ENCODE measurements around the gene KPNA6.

Gene KPNA6

GRCh38 chr1:32186491-32186890 lies 78.6 kb downstream of the KPNA6 start:
- DNase-seq (ENCODE audit: low read depth in 1 of 2, low spot score in 1 of 2): no peak

- no peak for DNase-seq (ENCODE audit: low read depth in 1 of 2, low spot score in 1 of 2)
These were observed 80.0 kb downstream of the KPNA6 start for GRCh38 chr1:32187850-32188249.

GRCh38 chr1:32192220-32192948 lies 84.5 kb downstream of the KPNA6 start:
- DNase-seq (ENCODE audit: low read depth in 1 of 2, low spot score in 1 of 2): no peak

DNA sequence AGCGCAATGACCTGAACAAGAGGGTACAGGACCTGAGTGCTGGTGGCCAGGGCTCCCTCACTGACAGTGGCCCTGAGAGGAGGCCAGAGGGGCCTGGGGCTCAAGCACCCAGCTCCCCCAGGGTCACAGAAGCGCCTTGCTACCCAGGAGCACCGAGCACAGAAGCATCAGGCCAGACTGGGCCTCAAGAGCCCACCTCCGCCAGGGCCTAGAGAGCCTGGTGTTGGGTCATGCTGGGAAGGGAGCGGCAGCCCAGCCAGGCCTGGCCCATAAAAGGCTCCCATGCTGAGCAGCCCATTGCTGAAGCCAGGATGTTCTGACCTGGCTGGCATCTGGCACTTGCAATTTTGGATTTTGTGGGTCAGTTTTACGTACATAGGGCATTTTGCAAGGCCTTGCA lies 87.1 kb downstream of the KPNA6 start:
- no peak for DNase-seq (ENCODE audit: low read depth in 1 of 2, low spot score in 1 of 2)

GRCh38 chr1:32195531-32195930 lies 87.7 kb downstream of the KPNA6 start:
- DNase-seq (ENCODE audit: low read depth in 1 of 2, low spot score in 1 of 2): no peak

DNA sequence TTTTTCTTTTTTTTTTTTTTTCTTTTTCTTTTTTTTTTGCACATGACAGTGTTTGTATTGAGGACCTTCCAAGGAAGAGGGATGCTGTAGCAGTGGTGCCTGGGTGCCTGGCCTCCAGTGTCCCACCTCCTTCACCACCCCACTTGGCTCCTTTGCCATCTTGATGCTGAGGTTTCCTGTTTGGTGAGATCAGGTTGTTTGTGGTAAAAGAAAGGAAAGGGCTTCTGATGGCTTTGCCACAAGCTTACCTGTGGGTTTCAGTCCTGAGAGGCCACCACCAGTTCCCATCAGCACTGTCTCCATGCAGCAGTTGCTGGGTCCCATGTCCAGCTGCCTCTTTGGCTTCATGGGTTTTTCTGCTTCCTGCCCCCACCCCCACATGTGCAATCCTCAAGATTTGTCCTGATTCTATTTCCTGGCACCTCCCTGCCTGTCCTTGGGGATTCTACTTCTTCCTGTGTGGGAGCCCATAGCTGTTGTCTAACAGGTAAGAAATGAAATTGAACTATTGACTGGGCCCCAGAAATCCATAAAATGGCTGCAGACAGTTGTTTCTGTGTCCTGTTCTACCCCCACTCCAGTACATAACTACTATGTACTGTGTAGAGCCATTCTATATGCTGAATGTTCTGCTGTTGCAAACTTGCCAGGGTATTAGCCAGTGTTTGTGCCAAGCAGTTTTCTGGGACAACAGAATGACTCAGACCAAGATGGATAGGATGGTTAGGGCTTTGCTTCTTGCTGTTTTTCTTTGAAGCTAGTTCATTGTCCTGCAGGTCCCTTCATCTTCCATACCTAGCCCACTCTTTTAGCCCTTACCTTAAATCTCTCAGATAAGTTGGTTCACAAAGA lies 88.3 kb downstream of the KPNA6 start:
- no peak for DNase-seq (ENCODE audit: low read depth in 1 of 2, low spot score in 1 of 2)

DNA sequence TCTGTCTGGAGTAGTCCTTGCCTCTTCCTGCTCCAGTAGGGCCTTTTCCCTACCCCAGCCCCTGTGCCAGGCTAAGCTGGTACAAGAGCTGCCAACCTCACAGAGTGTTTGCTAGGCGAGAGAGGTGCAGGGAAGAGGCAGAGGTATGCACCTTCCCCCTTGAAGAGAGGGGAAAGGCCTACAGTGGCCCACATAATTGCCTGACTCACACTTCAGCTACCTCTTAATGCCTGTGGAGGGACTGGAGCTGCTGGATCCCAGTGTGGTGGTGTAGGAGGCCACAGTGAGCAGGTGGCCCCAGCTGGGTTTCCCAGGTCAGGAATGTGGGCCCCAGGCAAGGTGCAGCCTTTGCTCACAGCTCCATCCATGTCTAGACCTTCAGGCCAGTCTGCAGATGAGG lies 89.2 kb downstream of the KPNA6 start:
- DNase-seq (ENCODE audit: low read depth in 1 of 2, low spot score in 1 of 2): no peak

GRCh38 chr1:32197837-32198236 lies 90.0 kb downstream of the KPNA6 start:
- DNase-seq (ENCODE audit: low read depth in 1 of 2, low spot score in 1 of 2): no peak

DNA sequence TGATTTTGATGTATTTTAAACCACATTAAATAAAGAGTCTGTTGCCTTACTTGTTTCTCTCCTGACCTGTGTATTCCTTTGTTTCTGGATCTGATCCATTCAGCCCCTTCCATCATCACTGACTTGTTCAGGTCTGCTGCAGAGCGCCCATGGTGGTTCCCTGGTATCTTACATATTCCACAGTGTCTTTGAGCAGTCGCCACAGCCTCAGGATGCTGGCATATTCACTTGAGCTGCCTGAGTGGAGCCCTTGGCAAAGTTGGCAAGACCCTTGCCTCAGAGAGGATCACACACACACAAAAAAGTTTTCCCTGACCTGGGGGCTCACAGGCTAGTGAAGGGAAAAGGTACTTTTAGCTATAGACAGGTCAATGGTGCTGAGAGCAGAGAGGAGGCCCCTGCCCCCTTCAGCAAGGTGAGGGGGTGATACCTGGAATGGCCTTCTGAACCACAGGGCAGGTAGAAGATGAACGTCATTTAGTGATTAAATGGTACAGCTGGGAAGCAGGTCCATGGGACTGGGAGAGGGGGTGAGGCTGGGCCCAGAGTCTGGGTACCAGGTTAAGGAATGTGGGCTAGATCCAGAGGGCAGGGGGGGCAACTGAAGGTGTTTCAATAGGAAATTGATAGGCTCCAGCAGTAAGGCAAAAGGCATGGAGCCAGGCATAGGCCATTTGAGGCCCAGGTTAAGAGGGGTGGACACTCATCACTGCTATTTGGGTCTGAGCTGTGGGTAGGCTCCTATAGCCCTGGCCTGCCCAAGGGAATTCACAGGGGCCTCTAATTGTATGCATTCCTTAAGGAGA lies 90.6 kb downstream of the KPNA6 start:
- DNase-seq (ENCODE audit: low read depth in 1 of 2, low spot score in 1 of 2): no peak

GRCh38 chr1:32199043-32199716 lies 91.3 kb downstream of the KPNA6 start:
- DNase-seq (ENCODE audit: low read depth in 1 of 2, low spot score in 1 of 2): no peak

GRCh38 chr1:32199717-32200072 lies 91.8 kb downstream of the KPNA6 start:
- no peak for DNase-seq (ENCODE audit: low read depth in 1 of 2, low spot score in 1 of 2)

GRCh38 chr1:32200226-32201010 lies 92.6 kb downstream of the KPNA6 start, which contains the start of gene CCDC28B:
CCDC28B (plus strand) TSS chr1:32200595; CDS start chr1:32201936, 1,341 bp downstream.
- peak in 1 of 2 donors; percentile 37 for DNase-seq (ENCODE audit: low read depth in 1 of 2, low spot score in 1 of 2)

DNA sequence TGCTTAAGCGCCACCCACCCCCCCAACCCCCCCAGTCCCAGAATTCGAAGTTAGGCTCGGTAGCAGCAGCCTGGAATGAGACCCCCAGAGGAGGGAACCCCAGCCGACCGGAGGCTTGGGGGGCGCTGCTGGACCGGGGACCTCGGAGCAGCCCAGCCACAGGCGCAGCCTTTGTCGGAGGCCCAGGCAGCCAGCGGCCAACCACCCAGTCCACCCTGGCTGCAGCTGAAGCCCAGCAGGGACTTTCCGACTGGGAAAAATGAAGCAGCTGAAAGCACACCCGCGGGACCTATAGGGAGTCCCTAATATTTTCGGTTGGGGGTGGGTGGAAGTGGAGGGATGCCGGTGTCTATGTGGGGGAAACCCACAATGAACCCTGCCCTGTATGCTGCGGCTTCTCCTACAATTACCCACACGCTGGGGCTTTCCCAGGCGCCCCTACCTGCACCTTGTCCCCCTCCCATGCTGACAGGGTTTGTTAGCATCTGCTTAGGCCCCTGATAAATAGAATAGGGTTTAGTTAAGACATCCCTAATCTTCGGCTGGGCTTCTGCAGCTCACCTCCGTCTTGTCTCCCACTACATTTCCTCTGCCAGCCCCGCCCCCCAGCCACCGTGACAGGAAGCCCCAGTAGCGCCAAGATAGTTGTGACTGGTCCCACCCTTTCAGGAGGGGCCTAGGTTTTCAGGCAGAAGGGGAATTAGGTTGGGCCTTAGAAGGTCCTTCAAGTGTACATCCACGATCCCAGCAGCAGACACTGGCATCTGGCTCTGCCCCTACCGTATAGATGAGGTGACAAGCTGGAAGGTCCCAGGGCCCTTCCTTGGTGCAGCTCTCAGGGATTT lies 93.4 kb downstream of the KPNA6 start:
- DNase-seq (ENCODE audit: low read depth in 1 of 2, low spot score in 1 of 2): peak; percentile 52 to 67

DNA sequence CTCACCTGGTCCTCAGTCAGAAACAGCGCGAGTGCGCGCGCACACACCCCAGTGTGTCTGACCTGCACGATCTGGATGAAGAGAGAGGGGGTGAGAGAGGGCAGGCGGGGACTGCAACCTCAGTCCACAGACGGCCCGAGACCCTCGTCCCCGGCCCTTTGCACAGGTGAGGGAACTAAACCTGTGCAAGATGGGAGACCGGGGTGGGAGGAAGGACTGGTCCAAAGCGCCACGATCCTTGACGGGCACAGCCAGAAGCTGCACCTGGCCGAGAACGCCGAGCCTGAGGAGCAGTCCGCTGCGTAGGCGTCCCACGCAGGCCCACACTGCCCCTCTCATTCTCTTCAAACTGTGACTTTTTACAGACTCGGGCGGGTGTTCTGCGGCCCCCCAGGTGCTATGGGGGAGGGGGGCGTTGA lies 97.1 kb downstream of the KPNA6 start:
- no peak for DNase-seq (ENCODE audit: low read depth in 1 of 2, low spot score in 1 of 2)

DNA sequence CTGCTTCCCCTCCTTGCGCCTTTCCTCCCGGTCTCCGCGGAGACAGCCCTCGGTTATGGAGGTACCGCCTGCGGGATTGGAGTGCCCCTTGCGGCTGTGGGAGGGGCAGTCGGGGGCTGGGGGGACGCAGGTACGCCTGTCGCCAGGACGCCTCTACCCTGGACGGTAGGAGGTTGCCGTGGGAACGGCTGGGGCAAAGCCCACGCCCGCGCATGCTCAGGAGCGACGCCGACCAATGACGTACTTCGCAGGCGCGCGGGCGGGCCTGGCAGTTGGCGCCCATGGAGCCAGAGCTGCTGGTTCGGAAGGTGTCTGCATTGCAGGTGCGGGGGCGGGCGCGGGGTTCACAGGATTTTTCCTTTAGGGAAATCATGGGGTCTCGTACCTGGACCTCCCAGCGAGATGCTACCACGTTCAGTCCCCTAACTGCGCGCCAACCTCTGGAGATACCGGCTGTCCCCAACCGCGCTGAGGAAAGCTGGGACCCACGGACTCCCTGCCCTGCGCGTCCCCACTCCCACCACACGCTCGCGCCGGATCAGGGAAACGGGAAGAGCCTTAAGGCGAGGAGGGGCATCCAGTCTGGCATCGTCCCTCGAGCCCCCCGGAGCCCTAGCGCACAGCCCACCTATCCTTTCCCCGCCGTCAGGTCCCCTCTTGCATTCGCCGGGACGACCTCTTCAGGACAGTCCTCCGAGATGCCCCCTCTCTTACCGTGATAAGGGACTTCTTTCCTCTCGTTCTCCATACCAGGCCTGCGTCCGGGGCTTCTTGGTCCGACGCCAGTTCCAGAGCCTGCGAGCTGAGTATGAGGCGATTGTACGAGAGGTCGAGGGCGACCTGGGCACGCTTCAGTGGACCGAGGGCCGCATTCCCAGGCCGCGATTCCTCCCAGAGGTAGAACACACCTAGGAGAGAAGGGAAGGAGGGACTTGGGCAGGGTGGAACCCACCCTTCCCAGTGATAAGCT lies 97.8 kb downstream of the KPNA6 start, which contains the start of gene IQCC:
Gene IQCC, plus strand, starts transcription at position 271 of the 970 bp plus-strand sequence. Its CDS starts 11 bp downstream, at position 282.
- peak; percentile 68 to 76 for DNase-seq (ENCODE audit: low read depth in 1 of 2, low spot score in 1 of 2)

GRCh38 chr1:32208469-32208868 lies 100.6 kb downstream of the KPNA6 start:
- DNase-seq (ENCODE audit: low read depth in 1 of 2, low spot score in 1 of 2): no peak

DNA sequence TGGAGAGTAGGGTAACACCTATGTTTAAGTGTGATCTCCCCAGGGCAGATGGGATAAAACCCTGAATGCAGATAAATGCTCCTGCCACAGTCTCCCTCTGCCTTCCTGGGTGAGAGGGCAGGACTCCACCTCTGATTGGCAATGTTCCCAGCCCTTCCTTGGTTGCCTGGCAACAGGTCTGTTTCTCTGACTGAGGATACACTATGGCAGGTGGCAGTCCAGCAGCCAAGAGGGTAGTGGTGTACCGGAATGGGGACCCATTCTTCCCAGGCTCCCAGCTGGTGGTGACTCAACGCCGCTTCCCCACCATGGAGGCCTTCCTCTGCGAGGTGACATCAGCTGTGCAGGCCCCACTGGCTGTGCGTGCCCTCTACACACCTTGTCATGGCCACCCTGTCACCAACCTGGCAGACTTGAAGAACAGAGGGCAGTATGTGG lies 101.1 kb downstream of the KPNA6 start, which contains the start of gene DCDC2B:
Gene DCDC2B, plus strand, starts transcription at position 199 of the 438 bp plus-strand sequence. Its CDS starts 5 bp downstream, at position 204.
- DNase-seq (ENCODE audit: low read depth in 1 of 2, low spot score in 1 of 2): no peak

Measured in stimulated activated CD4-positive, alpha-beta T cell treated with anti-CD3 and anti-CD28 coated beads, Interleukin-15, amount 100 ng/mL, for 1 hour (primary cell).